NCI-H2107 (cell line): ENCODE measurements around the gene EXD3.
"Not testable (repeated sequence)": the region's sequence is repeated elsewhere in the genome, so short reads cannot be mapped to it uniquely, and the experiment has no call there.

Experiments
- DNase-seq: peaks from one replicate; lab custom pipeline; 2025; lab: John Stamatoyannopoulos, UW

Gene EXD3

GRCh38 chr9:137458194-137459151 lies 35.5 kb upstream of the EXD3 start:
- no peak for DNase-seq

GRCh38 chr9:137457406-137458193 lies 34.6 kb upstream of the EXD3 start:
- no peak for DNase-seq

- no peak for DNase-seq
Measured at GRCh38 chr9:137456864-137457405, 34.0 kb upstream of the EXD3 start.

GRCh38 chr9:137456061-137456863 lies 33.3 kb upstream of the EXD3 start:
- no peak for DNase-seq

GRCh38 chr9:137455359-137455991 lies 32.5 kb upstream of the EXD3 start:
- DNase-seq: no peak

GRCh38 chr9:137454597-137455358 lies 31.8 kb upstream of the EXD3 start:
- DNase-seq: no peak

- no peak for DNase-seq
Measured at GRCh38 chr9:137454145-137454596, 31.2 kb upstream of the EXD3 start.

GRCh38 chr9:137453643-137454081 lies 30.7 kb upstream of the EXD3 start:
- DNase-seq: no peak

GRCh38 chr9:137452761-137453642 lies 30.0 kb upstream of the EXD3 start:
- DNase-seq: no peak

GRCh38 chr9:137452006-137452760 lies 29.2 kb upstream of the EXD3 start:
- DNase-seq: no peak

- not testable (repeated sequence) for DNase-seq
Measured at GRCh38 chr9:137451264-137452005, 28.5 kb upstream of the EXD3 start.

- not testable (repeated sequence) for DNase-seq
Measured at GRCh38 chr9:137450539-137451222, 27.7 kb upstream of the EXD3 start.

GRCh38 chr9:137449931-137450538 lies 27.1 kb upstream of the EXD3 start:
- DNase-seq: no peak

- no peak for DNase-seq
Measured at GRCh38 chr9:137449081-137449844, 26.3 kb upstream of the EXD3 start.

- no peak for DNase-seq
Measured at GRCh38 chr9:137448602-137448962, 25.6 kb upstream of the EXD3 start.
